HEK293 (cell line): ENCODE data around the gene UBL4A.

Experiments
- ELK4 ChIP-seq: IDR thresholded peaks from 2 replicates; pipeline ENCODE4 v1.6.1; 2011; ENCODE audit warnings: mild to moderate bottlenecking, low read depth, low read length, borderline replicate concordance
- GLIS2 ChIP-seq: fragments of 450-650 bp; formaldehyde crosslinking; IDR thresholded peaks from 2 replicates; pipeline ENCODE4 v1.5.1; 2016; ENCODE audit warnings: missing biosample characterization, missing genetic modification characterization
- RBAK ChIP-seq: fragments of 450-650 bp; formaldehyde crosslinking; IDR thresholded peaks from 2 replicates; pipeline ENCODE4 v1.5.1; 2016; ENCODE audit warnings: missing biosample characterization, missing genetic modification characterization
- SCRT1 ChIP-seq: fragments of 450-650 bp; formaldehyde crosslinking; IDR thresholded peaks from 2 replicates; pipeline ENCODE4 v1.5.1; 2016; ENCODE audit warnings: missing biosample characterization, missing genetic modification characterization, borderline replicate concordance
- SP7 ChIP-seq: fragments of 450-650 bp; formaldehyde crosslinking; IDR thresholded peaks from 2 replicates; pipeline ENCODE4 v1.5.1; 2016; ENCODE audit warnings: missing biosample characterization, missing genetic modification characterization
- TRIM28 ChIP-seq: IDR thresholded peaks from 2 replicates; pipeline ENCODE4 v1.6.1; 2011; ENCODE audit warnings: low read length, control low read depth, borderline replicate concordance
- ZBTB26 ChIP-seq: fragments of 450-650 bp; formaldehyde crosslinking; optimal IDR thresholded peaks from 2 replicates; pipeline ENCODE3; 2016; ENCODE audit warnings: missing biosample characterization, mild to moderate bottlenecking, missing genetic modification characterization
- ZBTB48 ChIP-seq: fragments of 450-650 bp; formaldehyde crosslinking; IDR thresholded peaks from 2 replicates; pipeline ENCODE4 v1.5.1; 2016; ENCODE audit warnings: missing biosample characterization, missing genetic modification characterization
- ZNF214 ChIP-seq: fragments of 450-650 bp; formaldehyde crosslinking; IDR thresholded peaks from 2 replicates; pipeline ENCODE4 v1.5.1; 2017; ENCODE audit warnings: missing biosample characterization, mild to moderate bottlenecking, missing genetic modification characterization, borderline replicate concordance
- ZNF23 ChIP-seq: fragments of 450-650 bp; formaldehyde crosslinking; IDR thresholded peaks from 2 replicates; pipeline ENCODE4 v1.5.1; 2016; ENCODE audit warnings: missing biosample characterization, missing genetic modification characterization, borderline replicate concordance
- ZNF248 ChIP-seq: fragments of 450-650 bp; formaldehyde crosslinking; IDR thresholded peaks from 2 replicates; pipeline ENCODE4 v1.5.1; 2017; ENCODE audit warnings: missing biosample characterization, missing genetic modification characterization
- ZNF280C ChIP-seq: fragments of 450-650 bp; formaldehyde crosslinking; IDR thresholded peaks from 2 replicates; pipeline ENCODE4 v1.5.1; 2016; ENCODE audit warnings: missing biosample characterization, missing genetic modification characterization
- ZNF394 ChIP-seq: fragments of 450-650 bp; formaldehyde crosslinking; IDR thresholded peaks from 2 replicates; pipeline ENCODE4 v1.5.1; 2016; ENCODE audit warnings: missing biosample characterization, missing genetic modification characterization, mild to moderate bottlenecking, moderate library complexity, borderline replicate concordance
- ZNF433 ChIP-seq: fragments of 450-650 bp; formaldehyde crosslinking; IDR thresholded peaks from 2 replicates; pipeline ENCODE4 v1.5.1; 2016; ENCODE audit warnings: missing biosample characterization, missing genetic modification characterization, low read depth
- ZNF558 ChIP-seq: fragments of 450-650 bp; formaldehyde crosslinking; IDR thresholded peaks from 2 replicates; pipeline ENCODE4 v1.5.1; 2016; ENCODE audit warnings: missing biosample characterization, missing genetic modification characterization
- ZNF561 ChIP-seq: fragments of 450-650 bp; IDR thresholded peaks from 2 replicates; pipeline ENCODE4 v1.5.1; 2018; ENCODE audit warnings: missing biosample characterization, missing genetic modification characterization, borderline replicate concordance
- ZNF571 ChIP-seq: fragments of 450-650 bp; formaldehyde crosslinking; IDR thresholded peaks from 2 replicates; pipeline ENCODE4 v1.5.0; 2017; ENCODE audit warnings: missing biosample characterization, missing genetic modification characterization
- ZNF623 ChIP-seq: fragments of 450-650 bp; formaldehyde crosslinking; IDR thresholded peaks from 2 replicates; pipeline ENCODE4 v1.5.1; 2016; ENCODE audit warnings: missing biosample characterization, missing genetic modification characterization
- ZNF626 ChIP-seq: fragments of 450-650 bp; sonication (Bioruptor Pico); formaldehyde crosslinking; IDR thresholded peaks from 2 replicates; pipeline ENCODE4 v1.5.1; 2018; ENCODE audit warnings: missing biosample characterization, missing genetic modification characterization, inconsistent platforms
- ZNF629 ChIP-seq: fragments of 450-650 bp; formaldehyde crosslinking; IDR thresholded peaks from 2 replicates; pipeline ENCODE4 v1.5.1; 2017; ENCODE audit warnings: missing biosample characterization, missing genetic modification characterization
- ZNF645 ChIP-seq: fragments of 450-650 bp; formaldehyde crosslinking; IDR thresholded peaks from 2 replicates; pipeline ENCODE4; 2016; ENCODE audit warnings: missing biosample characterization, missing genetic modification characterization
- ZNF791 ChIP-seq: fragments of 450-650 bp; formaldehyde crosslinking; IDR thresholded peaks from 2 replicates; pipeline ENCODE4 v1.5.1; 2016; ENCODE audit warnings: missing biosample characterization, missing genetic modification characterization
- TF ChIP-seq, protein P1 (sequence below): fragments of 450-650 bp; formaldehyde crosslinking; IDR thresholded peaks from 2 replicates; pipeline ENCODE4 v1.5.1; 2017; ENCODE audit warnings: missing biosample characterization, missing genetic modification characterization
- TF ChIP-seq, protein P2 (sequence below): fragments of 450-650 bp; formaldehyde crosslinking; IDR thresholded peaks from 2 replicates; pipeline ENCODE4 v1.5.1; 2016; ENCODE audit warnings: missing biosample characterization, missing genetic modification characterization
- TF ChIP-seq, protein P3 (sequence below): fragments of 450-650 bp; formaldehyde crosslinking; IDR thresholded peaks from 2 replicates; pipeline ENCODE4 v1.5.1; 2016; ENCODE audit warnings: missing biosample characterization, missing genetic modification characterization
- TF ChIP-seq, protein P4 (sequence below): fragments of 450-650 bp; formaldehyde crosslinking; IDR thresholded peaks from 2 replicates; pipeline ENCODE4 v1.5.1; 2016; ENCODE audit warnings: missing biosample characterization, missing genetic modification characterization

Gene UBL4A

DNA sequence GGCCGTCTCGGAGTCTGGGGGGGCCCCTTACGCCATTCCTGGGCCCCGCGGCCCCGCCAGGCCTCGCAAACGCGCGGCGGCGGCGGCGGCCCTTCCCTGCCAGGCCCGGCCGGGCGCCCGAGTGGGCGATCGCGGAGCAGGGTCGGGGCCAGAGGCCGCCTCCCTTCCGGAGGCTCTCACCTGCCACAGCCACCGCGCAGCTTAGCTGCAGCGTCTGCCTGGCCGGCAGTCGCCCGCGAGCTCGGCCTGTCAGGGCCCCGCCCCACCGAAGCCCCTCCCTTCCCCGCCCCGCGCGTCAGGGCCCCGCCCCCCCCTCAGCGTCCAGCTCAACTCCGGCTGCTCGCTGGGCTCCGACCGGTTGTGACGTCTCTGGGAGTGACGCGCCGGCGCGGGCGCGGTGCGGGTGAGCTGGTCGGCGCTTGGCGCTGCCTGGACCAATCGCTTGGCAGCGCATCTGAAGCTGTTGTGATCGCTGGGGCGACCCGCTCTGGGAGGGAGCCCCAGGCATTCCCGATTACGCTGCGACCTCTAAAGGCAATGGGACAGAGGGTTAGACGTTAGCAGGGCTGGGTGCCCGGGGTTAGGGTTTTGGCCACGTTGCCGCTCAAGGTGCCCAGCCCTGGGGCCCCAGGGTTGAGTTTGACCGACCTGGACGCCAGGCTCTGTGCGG is 4.1 kb upstream of the UBL4A start, which contains the start of gene SLC10A3 (continued):
- TF ChIP-seq, protein P1, sequence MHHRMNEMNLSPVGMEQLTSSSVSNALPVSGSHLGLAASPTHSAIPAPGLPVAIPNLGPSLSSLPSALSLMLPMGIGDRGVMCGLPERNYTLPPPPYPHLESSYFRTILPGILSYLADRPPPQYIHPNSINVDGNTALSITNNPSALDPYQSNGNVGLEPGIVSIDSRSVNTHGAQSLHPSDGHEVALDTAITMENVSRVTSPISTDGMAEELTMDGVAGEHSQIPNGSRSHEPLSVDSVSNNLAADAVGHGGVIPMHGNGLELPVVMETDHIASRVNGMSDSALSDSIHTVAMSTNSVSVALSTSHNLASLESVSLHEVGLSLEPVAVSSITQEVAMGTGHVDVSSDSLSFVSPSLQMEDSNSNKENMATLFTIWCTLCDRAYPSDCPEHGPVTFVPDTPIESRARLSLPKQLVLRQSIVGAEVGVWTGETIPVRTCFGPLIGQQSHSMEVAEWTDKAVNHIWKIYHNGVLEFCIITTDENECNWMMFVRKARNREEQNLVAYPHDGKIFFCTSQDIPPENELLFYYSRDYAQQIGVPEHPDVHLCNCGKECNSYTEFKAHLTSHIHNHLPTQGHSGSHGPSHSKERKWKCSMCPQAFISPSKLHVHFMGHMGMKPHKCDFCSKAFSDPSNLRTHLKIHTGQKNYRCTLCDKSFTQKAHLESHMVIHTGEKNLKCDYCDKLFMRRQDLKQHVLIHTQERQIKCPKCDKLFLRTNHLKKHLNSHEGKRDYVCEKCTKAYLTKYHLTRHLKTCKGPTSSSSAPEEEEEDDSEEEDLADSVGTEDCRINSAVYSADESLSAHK (tag by site-specific recombination) = no peak
- TF ChIP-seq ZNF214 (tag by site-specific recombination) (no peak), ZNF433 (no peak), ZNF561 (tag by site-specific recombination) (no peak), SCRT1 (tag by site-specific recombination) (no peak), ZNF558 (no peak), RBAK (tag by site-specific recombination) (no peak), ZBTB26 (tag by site-specific recombination) (peak; percentile 74), ZNF394 (tag by site-specific recombination) (no peak), ZNF623 (no peak), TRIM28 (no peak), ZBTB48 (tag by site-specific recombination) (no peak), ZNF629 (tag by site-specific recombination) (peak; percentile 81), ZNF645 (no peak), ZNF280C (tag by site-specific recombination) (no peak), ZNF791 (no peak), ELK4 (no peak), ZNF23 (tag by site-specific recombination) (no peak), SP7 (tag by site-specific recombination) (peak; percentile 59), ZNF571 (no peak), GLIS2 (peak; percentile 61; the same call in 1 of the 2 replicates), ZNF248 (tag by site-specific recombination) (no peak), ZNF626 (no peak)
- TF ChIP-seq, protein P2, sequence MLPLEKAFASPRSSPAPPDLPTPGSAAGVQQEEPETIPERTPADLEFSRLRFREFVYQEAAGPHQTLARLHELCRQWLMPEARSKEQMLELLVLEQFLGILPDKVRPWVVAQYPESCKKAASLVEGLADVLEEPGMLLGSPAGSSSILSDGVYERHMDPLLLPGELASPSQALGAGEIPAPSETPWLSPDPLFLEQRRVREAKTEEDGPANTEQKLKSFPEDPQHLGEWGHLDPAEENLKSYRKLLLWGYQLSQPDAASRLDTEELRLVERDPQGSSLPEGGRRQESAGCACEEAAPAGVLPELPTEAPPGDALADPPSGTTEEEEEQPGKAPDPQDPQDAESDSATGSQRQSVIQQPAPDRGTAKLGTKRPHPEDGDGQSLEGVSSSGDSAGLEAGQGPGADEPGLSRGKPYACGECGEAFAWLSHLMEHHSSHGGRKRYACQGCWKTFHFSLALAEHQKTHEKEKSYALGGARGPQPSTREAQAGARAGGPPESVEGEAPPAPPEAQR (tag by site-specific recombination) = no peak
- TF ChIP-seq, protein P3, sequence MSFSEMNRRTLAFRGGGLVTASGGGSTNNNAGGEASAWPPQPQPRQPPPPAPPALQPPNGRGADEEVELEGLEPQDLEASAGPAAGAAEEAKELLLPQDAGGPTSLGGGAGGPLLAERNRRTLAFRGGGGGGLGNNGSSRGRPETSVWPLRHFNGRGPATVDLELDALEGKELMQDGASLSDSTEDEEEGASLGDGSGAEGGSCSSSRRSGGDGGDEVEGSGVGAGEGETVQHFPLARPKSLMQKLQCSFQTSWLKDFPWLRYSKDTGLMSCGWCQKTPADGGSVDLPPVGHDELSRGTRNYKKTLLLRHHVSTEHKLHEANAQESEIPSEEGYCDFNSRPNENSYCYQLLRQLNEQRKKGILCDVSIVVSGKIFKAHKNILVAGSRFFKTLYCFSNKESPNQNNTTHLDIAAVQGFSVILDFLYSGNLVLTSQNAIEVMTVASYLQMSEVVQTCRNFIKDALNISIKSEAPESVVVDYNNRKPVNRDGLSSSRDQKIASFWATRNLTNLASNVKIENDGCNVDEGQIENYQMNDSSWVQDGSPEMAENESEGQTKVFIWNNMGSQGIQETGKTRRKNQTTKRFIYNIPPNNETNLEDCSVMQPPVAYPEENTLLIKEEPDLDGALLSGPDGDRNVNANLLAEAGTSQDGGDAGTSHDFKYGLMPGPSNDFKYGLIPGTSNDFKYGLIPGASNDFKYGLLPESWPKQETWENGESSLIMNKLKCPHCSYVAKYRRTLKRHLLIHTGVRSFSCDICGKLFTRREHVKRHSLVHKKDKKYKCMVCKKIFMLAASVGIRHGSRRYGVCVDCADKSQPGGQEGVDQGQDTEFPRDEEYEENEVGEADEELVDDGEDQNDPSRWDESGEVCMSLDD (tag by site-specific recombination) = no peak
- TF ChIP-seq, protein P4, sequence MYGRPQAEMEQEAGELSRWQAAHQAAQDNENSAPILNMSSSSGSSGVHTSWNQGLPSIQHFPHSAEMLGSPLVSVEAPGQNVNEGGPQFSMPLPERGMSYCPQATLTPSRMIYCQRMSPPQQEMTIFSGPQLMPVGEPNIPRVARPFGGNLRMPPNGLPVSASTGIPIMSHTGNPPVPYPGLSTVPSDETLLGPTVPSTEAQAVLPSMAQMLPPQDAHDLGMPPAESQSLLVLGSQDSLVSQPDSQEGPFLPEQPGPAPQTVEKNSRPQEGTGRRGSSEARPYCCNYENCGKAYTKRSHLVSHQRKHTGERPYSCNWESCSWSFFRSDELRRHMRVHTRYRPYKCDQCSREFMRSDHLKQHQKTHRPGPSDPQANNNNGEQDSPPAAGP (tag by site-specific recombination) = no peak
